ENCODE results near the gene MAB21L1.

DNA sequence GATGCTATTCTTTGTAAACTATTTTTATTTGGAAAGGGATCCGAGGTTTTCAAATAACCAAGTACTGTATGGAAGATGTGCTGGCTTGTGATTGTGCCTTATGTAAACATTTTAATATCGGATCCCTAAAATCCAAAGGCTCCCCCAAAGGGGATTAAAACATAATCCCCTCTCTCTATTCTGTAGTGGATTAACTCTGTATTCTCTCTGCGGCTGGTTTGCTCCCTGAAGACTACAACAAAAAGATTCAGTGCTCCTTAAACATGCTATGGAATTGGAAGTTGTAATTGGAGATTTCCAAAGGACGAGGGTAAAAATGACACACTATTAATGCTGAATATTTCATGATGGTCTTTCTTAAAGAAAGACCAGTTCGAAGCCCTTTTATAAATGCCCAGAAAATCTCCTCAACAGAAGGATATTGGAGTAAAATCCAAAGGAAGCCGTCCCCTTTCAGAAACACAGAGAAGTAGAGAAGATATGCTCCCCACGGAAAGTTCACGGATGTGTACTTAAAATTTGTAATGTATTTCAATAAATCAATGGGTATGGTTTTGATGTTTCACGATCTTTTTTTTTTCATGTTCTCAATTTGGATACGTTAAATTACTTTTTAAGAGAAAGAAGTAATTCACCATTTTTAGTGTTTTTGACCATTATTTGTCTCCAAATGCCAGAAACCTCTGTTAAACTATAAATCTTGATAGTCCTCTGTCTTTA lies 6.5 kb downstream of the MAB21L1 start:
- TF ChIP-seq, protein P1, sequence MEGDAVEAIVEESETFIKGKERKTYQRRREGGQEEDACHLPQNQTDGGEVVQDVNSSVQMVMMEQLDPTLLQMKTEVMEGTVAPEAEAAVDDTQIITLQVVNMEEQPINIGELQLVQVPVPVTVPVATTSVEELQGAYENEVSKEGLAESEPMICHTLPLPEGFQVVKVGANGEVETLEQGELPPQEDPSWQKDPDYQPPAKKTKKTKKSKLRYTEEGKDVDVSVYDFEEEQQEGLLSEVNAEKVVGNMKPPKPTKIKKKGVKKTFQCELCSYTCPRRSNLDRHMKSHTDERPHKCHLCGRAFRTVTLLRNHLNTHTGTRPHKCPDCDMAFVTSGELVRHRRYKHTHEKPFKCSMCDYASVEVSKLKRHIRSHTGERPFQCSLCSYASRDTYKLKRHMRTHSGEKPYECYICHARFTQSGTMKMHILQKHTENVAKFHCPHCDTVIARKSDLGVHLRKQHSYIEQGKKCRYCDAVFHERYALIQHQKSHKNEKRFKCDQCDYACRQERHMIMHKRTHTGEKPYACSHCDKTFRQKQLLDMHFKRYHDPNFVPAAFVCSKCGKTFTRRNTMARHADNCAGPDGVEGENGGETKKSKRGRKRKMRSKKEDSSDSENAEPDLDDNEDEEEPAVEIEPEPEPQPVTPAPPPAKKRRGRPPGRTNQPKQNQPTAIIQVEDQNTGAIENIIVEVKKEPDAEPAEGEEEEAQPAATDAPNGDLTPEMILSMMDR (conservative IDR thresholded peaks at IDR 0.05 in 1 of 2, IDR thresholded peaks at IDR 0.05 in 1 of 2; ENCODE audit: low read depth in 1 of 2, low read length in 2 of 2): no peak
- no peak for TF ChIP-seq EZH2 (IDR thresholded peaks at IDR 0.05; ENCODE audit: low read length, missing control alignments)
